CD4-positive, alpha-beta T cell treated with Interferon gamma for 1 hour (primary cell): ENCODE data around the gene SMIM36.
A peak's percentile ranks its signal among the peaks of the same experiment; 100 is the strongest.
"Not testable (repeated sequence)": the region's sequence is repeated elsewhere in the genome, so short reads cannot be mapped to it uniquely, and the experiment has no call there.

ENCODE experiments used
- DNase-seq: peaks from one replicate; pipeline ENCODE4 v3.0.0-alpha.2; 2020

The SMIM36 gene

DNA sequence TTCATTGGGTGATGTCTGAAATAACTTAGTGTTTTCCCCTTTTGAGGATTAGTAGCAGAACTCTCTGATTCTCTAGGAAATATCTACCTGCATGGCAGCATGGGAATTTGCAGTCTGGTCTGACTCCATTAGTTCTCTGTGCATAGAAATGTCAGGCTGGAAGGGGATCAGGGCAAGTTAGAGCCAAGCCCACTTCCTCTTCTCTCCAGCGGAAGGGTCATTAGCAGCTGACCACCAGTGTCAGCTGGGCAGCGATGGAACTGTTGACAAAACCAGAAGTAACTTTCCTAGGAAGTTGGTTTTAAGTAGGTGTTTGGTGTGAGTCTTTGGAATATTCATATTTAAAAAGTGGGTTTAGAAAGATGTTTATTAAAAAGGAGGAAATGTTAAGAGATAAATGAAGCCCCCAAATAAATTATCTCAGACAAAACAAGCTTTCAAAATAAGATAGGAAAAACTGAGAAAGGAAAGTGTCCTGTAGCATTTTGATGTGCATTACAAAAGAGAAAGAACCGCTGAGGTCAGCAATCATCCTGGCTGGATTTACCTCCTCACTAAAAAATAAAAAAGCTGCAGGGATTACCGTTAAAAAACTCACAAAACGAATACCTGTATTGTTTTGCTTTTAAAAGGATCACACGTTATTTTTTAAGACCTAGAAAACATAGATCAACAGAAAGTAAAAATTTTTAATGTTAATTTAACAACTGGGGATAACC is 57.3 kb downstream of the SMIM36 start:
- no peak for DNase-seq

DNA sequence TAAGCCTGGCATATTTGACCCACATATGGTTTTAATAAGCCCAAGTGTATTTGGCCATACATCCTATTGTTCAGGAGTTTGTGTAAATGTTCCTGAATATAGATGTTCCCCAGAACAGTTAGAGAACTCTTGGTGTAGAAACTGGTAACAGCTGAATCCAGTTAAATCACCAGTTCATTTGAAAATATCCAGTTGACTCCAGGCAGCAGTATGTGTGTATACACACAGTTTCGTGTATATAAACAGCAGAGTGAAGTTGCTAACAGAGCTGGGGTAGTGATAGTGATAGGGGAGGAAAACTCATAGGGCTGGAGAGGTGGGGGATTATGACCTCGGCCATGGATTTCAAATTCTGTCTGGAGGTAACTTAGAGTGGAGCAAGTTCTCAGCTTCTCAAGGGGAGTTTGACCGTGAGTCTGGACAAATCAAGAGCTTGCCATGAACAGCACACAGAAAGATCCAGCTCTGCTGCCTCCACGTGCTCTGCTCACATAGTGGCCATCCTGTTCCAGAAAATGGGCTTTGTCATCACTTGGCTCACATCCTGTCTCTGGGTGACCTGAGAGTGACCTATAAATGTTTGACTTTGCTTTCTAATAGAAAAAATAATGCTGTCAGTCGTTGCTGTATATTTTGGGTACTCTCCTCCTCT is 59.0 kb downstream of the SMIM36 start:
- DNase-seq: no peak

DNA sequence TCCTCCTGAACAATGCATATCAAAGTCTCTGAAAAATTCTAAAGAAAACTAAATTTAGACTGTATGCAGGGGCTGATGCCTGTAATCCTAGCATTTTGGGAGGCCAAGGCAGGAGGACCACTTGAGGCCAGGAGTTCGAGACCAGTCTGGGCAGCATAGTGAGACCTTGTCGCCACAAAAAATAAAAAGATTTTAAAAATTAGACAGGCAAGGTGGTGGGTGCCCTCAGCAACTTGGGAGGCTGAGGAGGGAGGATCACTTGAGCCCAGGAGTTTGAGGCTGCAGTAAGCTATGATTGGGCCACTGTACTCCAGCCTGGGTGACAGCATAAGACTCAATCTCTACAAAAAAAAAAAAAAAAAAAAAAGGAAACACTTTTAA is 59.5 kb downstream of the SMIM36 start:
- no peak for DNase-seq

DNA sequence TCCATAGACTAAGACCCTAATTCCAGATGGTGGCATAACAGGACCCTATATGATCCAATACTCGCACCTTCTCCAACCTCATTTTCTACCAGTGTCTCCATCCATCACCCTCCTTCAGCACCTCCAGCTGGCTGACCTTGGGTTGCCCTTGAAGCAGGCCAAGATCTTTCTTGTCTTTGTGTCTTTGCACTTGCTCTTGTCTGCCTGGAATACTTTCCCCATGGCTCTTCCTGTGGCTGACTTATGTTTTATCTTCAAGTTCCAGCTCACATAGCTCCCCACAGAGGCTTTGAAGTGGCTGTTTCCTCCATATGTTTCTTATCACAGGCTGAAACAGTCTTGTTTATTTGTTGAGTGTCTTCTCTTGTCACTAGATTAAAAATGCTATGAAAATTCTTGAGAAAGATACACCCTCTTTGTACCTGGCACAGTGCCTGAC is 60.0 kb downstream of the SMIM36 start:
- no peak for DNase-seq

DNA sequence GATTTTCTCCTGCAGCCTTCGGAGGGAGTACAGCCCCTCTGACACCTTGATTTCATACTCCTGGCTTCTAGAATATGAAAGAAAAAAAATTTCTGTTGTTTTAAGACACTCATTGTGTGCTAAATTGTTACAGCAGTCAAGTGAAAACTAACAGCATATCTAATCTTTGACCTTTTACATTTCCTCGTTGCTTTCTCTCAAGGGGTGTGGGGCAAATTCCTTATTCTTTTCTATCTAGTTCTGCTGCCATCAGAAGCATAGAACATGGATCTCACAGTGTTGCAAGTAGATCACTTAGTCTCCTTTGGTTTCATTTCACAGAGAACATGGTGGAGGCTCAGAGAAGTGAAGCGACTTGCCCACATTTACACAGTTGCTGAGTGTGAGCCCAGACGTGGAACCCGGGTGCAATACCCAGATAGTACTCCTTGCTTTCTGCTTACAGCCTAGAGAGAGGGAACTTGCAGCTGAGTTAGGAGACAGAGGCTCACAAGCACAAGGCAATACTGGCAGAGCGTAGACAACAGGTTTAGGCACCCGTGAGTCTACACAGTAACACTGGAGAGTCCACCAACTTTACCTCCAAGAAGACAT is 60.9 kb downstream of the SMIM36 start:
- DNase-seq: no peak

DNA sequence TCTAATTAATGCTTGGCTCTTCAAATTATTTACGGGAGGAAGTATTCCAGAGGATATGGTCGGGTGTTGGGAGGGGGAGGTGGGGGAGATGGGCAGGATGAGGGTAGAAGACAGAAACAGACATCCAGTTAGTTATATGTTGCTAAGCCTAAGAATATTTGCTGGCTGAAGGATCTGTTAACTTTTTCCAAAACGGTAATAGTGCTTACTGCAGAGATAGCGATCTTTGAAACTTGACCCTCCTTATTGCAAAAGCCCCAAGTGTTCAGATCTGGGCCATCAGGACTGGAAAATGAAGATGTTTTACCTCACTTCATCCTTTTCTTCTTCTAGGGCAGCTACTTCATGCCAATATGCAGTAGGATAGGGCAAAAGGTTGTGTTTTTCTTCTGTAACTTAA is 62.6 kb downstream of the SMIM36 start:
- DNase-seq: no peak

DNA sequence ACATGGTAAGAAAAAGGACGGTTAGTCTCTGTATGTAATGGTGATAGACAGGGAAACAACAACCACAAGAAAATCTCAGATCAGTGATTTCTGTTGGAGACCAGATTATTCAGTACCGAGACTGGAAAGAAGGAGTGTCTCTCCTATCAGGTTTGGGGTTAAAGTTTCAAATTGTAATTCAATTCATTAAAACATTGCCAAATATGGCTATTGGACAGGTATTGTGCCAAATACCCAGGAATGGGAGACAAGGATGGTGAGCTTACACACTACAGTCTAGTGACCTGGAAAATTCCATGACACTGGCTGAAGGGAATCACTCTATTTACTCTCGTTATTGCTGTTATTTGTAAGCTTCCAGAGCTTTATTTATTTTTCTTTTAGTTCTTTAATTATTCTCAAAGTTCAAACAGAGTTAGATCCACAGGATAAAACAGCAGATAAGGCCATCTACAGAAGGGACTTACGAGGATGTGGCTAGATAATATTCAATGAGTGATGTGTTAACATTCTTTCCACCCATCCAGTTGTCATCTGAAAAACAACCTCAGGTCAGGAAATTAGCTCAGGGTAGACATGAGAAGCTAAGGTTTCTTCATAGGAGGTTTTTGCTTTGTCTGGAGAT is 64.6 kb downstream of the SMIM36 start:
- DNase-seq: no peak

DNA sequence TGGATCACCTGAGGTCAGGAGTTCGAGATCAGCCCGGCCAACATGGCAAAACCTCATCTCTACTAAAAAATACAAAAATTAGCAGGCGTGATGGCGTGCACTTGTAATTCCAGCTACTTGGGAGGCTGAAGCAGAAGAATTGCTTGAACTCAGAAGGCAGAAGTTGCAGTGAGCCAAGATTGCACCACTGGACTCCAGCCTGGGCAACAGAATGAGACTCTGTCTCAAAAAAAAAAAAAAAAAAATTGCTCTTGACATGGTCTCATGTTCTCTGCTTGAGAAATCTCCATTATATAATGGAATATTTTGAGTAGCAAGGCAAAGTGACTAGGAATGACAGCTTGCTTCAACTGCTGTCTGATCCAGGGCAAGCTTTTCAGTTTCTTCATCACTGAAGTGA is 65.2 kb downstream of the SMIM36 start:
- DNase-seq: not testable (repeated sequence)

DNA sequence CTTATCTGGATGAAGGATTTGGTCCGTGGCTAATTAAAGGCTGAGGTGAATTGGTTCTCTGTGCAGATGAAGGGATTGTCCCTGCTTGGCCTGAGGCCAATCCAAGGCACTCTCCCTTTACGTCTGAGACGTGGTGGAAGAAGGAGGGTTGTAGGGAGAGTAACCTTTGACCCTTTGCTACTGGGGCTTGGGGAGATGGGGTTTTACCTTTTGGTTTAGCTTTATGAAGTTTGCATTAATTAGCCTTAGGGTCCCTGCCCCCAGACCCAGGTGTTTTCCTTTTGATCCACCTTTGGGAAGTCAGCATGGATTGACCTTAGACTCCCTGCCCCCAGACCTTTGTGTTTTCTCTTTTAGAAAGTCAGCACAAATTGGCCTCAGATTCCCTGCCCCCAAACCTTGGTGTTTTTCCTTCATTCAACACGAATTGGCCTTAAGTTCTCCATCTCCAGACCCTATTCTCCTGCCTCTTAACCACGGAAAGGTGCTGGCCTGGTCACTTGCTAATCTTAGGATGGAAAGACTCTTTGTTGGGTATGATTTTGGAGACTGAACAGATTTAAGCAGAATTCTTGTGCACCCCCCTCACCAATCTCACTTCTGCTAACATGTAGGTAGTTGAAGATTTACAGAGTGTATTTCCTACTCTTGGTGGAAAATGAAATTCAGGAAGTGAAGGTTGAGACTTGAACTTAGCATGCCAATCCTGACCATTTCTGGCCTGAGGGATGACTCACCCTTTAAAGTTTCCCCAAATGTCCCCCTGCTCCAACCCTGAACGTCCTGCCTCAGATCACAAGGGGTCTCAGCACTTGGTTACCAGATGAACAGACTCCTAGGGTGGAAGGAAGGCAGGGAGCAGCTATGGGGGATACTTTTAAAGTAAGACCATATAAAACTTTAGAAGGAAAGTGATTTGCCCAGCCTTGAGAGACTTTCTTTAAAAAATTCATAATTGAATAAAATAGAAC is 66.5 kb downstream of the SMIM36 start:
- no peak for DNase-seq

DNA sequence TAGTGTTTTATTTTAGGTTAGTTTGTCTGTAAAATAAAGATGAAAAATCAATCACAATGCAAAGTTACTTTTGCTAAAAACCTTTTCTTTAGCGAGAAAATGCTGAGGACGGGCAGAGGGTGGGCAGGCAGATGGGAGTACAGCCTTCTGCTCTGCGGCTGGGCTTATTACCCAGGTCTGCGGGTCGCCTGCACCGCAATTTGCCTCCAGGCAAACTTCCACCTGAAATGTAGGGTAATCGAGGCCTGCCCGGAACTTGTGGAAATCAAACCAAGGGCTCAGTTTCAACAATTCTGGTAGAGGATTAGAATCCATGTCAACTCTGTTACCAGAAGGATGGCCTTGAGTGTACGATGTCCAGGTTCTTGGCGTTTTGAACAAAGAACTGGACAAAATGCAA is 67.3 kb downstream of the SMIM36 start:
- DNase-seq: no peak

DNA sequence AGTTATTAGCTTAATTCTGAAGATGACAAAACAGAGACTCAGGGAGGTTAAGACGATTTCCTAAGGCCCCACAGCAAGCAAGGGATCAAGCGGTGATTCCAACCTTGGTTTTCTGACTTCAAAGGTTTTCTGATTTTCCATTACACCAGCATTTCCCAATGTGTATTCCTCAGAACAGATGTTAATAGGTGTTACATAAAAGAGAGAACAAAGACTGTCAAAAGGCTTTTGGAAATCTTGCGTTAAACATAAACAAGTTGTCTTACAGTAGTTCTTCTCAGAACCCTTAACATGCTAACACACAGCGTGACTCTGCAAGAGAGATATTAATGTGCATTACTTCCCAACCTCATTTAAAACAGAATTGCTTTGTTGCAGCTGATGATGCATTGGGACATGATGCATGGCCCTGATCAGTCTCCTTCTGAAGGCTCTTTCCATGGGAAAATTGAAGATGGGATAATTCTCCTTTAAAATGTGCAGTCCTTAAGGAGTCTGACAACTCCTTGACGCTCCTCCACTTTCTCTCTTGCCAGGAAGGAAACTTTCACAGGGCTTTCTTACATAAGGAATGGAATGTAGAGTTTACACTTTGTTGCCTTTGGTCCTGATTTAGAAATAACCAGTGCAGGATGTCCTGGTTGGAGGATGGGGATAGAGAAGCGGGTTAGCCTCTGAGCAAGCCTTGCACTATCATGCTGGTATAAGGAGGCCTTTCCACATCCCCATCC is 68.1 kb downstream of the SMIM36 start:
- DNase-seq: no peak

DNA sequence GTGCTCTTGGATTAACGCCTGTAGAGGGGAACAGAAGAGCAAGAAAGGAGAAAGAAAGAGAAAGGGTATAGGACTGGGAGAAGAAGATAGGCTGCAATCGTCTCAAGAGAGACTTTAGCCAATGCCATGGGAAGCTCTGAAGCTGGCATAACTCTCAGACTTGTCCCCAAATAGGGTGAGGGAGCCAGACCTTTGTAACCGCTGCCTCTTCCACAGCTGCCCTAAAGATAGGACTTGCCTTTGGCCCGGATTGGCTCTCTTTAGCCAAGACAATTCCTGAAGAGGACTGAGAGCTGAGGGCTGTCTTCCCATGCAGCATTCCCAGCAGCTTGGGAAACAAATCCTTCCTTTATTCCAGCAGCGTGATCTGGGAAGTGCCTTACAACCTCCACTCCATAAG is 68.8 kb downstream of the SMIM36 start:
- no peak for DNase-seq

DNA sequence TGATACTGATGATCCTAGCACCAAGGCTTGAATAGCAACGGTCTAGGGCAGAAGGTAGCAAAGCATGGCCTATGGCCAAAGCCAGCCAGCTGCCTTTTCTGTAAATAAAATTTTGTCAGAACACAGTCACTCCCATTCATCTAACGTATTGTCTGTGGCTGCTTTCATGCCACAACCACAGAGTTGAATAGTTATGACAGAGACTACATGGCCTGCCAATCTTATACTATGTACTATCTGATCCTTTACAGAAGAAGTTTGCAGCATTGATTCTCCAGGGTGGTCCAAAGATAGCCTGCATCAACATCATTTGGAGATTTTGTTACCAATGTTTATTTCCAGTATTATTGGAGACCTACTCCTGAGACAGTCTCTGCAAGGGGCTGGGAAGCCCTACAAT is 69.7 kb downstream of the SMIM36 start:
- no peak for DNase-seq

DNA sequence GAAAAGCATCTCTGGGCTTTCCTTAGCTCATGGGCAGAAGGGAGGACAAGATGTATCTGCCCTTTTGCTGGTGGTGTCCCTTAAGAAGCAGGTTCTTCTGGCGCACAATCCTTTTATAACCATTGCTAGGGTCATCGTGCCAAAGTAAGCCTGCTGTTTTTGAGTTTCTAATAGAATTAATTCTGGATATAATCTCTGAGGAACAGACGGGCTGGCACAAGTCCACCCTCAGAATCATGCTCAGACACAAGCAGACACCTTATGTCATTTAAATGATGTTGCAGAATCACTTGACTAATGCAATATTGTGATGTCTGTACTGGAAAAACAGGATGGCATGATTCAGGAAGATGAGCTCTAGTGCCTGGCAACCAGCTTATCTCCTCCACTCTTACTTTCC is 70.9 kb downstream of the SMIM36 start:
- DNase-seq: no peak

DNA sequence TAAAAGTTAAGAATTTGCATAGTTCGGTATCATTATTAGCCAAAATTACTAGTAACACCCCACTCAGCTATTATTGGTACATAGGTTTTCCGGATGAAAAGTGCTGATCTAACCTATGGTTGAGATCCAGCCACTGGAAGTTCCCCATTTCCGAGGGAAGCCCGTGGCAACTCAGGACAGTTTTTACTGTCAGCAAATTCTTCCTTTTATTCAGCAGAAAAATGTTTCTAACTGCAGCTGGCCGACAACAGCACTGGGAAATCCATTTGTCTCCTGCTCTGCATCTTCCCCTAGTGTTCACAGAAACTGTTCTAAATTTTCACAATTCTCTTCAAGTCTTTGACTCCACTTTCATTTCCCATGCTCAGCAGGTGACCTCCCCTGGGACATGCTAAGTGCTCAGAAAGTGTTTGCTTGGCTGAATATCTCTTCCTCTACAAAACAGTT is 74.1 kb downstream of the SMIM36 start:
- DNase-seq: peak; percentile 48

DNA sequence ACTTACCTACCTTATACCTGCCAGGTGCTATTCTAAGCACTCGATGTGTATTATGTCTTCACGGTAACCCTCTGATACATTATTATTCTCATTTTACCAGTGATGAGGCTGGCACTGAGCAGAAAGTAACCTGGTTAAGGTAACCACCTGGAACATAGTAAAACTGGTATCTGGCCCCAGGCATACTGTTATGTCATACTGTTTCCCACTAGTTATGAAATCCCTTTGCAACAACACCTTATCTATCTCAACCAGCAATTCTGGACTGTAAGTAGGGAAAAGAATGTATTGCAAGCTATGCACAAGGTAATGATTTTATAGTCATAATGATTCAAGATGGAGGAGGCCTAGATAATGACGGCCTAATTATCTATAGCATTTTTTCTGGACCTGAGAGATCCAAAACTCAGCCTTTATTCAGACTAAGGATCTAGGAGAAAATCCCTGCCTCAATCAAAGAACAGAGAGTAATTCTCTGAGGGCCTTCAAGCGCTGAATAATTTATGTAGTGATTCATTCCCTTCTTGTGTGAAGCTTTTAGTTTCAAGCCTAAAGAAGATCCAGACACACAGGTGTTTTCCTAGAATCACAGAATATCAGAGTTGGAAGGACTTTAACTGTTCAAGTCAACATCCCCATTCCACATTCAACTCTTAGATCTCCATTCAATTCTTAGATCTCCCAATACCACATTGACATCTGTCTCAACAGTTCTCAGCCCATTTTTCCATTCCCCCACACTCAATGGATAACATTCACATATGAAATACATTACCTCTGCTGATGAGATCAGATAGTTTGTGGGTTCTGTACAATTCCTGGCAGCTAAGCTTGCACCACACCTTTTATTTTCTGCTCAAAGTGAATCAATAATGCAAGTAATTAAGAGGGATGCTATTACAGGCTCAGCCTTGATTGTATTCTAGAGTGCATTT is 74.8 kb downstream of the SMIM36 start:
- DNase-seq: no peak

DNA sequence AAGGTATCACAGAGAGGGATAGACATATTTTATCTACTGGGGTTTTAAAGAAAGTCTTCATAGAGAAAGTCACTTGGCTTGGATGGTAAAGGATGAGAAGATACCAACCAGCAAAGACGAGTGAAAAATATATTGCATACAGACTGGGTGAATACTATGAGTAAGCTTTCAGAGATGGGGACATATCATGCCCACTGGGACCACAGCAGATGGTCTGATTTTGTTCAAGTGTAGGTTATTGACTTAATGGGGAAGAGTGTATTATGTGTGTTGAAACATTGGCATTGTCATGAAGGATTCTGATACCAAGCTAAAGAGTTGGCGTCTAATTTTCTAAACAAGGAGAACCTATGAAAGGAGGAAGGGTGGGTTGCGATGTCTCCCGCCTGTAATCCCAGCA is 75.8 kb downstream of the SMIM36 start:
- no peak for DNase-seq

DNA sequence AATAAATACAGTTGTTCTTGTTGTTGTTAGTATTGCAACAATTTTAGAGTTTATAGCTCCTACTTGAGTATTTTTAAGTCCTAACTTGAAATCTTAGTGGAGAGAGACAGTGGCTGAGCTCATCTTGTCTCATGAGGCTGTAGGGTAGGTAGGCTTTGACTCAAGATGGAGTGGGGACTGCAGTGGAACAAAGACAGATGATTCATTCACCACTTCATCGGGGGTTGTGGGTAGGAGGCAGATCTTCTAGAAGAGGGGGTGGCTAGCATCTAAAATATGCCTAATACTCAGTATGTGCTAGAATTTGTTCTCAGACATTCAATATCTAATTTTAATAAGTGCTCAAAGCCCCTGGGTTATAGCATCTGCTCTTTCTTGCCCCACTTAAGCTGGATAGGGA is 76.5 kb downstream of the SMIM36 start:
- DNase-seq: no peak

DNA sequence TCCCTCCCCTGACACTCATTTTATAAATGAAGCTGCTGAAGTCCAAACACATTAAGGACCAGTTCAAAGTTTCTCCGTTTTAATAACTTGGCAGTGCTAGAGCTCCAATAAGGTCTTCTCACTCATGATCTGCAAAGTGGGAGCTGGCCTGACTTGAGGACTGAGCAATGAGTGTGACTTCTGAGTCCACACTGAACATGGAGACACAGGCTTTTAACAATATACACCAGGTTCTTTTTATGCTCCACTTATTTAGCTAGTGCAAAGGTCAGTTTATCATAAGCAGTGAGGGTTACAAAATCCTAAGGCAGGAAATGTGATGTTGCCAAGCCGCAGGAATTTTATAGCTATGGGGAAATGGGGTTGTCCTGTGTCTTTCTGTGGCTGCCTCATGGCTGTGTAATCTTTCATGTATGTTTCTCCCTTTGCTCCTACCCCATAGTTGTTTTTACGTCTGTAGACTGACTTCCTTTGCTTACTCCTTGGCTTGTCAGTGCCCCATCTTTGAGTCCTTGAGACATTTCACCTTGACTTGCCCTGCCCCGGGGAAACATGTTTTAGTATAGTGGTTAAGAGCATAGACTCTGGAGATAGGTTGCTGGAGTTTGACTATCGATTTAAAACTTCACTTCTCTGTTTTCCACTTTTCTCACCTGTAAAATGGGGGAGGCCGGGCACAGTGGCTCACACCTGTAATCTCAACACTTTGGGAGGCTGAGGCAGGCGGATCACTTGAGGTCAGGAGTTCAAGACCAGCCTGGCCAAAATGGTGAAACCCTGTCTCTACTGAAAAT is 77.4 kb downstream of the SMIM36 start:
- DNase-seq: no peak

DNA sequence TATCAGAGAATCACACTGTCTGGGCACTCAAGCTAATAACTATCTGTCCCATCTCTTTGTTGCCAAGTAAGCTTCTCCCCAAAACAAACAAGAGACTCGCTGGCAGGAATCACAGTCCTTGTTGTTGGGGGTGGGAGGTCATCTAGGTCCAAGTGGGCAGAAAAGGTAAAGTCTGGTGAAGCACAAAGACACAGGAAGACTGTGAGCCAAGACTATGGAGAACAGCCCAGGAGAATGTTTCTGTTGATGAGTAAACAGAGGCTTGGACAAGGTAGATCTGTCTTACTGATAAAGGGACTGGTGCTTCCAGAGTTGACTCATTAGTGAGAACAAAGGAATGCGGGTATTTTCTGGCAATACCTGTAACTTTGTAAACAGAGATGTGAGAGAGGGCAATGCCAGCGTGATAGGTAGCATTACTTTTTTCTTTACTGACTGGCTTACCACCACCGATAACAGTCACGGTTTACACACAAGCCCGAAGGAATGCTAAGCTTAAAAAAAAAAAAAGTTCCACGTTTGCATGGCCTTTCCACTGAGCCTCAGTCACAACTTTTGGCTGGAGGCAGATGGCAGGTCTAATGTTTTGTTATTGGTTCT is 78.1 kb downstream of the SMIM36 start:
- no peak for DNase-seq
